ENCODE data around the gene ARHGEF16. TPM values are rescaled to one million over a fixed set of nuclear protein-coding genes. Genes with fewer than 3 reads are reported as not detected.

Gene ARHGEF16
- polyA plus RNA-seq, 4 donors = 0.53 to 23.1 (median 15.4) TPM

DNA sequence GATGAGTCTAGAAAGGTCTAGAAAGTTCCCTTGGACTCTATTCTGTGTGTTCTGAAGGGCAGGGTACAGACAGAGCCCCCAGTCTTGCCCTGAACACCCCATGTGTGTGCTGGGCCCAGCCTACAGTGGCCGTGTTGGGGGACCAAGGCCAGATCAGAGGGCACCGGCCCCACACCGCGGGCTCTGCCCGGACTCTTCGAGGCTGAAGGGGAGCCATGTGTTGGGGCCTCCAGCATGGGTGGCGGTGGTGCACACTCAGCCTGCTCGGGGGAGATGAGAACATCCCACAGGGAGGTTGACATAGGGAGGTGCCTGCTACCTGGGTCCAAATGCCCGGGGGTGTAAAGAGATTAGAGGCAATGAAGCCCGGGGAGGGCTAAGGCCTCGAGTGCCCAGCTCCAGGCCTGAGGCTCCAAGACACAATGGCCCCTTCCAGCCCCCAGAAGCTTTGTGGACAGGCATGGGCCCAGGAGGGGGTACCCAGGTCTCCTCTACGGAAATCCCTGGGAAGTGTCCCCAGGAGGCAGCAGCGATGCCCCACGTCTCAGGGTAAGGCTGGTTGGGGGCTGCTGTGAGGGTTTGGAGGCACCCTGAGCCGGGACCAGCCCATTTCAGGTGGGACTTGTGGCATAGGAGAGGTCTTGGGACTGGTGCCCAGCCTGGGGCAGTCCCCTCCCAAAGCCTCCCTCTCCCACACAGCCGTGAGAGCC is 12.1 kb downstream of the ARHGEF16 start:
- DNase-seq (ENCODE audit: low read depth in 4 of 4, low spot score in 3 of 4) = no peak

DNA sequence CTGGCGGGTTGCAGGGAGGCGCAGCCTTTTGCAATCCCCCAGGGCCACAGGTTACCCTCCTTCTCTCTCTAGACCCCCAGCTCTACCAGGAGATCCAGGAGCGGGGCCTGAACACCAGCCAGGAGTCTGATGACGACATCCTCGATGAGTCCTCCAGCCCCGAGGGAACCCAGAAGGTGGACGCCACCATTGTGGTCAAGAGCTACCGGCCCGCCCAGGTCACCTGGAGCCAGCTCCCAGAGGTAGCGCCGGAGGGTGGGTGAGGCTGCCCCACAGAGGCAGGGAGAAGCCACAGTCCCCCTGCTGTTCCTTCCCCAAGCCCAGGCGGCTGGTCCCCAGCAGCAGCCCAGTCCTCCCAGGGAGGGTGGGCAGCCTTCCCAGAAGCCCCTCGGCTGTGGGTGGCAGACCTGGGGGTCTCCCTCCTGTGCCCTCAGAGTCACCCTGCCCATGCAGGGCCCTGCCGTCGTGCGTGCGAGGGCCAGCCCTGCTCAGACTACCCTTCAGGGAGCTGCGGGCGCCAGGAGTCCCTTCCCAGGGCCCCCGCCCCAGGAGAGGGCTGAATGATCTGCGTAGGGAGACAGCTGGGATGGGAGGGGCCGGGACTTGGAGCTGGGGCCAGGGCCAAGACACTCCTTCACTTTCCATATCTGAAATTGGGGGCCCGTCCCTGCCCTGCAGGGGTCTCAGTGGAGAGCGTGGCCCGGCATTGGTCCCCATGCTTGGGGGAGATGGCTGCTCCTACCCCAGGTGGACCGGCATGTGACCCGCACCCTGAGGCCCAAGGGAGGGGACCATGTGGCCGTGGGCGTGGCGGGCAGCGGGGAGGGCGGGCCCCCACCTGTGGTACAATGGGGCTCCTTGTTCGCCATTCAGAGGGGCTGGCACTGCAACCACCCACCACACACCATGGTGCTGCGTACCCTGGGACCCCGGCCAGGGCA is 12.9 kb downstream of the ARHGEF16 start:
- no peak for DNase-seq (ENCODE audit: low read depth in 4 of 4, low spot score in 3 of 4)

DNA sequence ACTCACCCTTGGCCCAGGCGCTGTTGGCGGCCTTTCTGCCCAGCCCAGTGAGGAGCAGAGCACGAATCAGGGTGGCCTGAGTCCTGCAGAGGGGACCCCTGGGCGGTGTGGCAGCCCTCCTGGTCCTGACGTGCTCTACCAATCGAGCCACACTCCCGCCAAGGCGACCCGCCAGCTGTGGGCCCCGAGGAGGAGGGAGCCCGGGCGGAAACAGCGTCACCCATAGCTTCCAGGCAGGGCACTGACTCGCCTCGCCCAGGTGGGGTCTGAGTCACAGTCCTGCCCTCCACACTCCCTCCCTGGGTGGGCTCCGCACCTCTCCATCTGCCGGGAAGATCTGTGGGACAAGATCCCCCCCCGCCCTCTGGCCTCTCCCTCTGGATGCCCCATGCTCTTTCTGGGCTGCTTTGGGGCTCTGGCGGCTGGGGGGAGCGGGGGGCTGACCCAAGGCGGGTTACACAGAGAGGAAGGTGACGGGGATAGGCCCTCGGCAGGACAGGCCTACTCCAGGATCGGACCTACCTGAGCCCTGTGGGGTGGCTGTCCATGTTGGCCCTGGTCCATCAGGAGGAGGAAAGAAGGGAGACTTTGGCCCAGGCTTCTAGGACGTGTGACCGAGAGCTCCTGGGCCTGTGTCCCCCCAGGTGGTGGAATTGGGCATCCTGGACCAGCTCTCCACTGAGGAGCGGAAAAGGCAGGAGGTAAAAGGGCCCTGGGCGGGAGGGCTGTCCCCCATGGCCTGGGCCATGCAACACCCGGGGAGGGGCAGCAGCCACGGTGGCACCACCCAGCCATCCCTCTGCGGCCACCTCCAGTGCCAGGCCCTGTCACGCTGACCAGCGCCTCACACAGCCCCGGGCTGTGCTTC is 14.0 kb downstream of the ARHGEF16 start:
- no peak for DNase-seq (ENCODE audit: low read depth in 4 of 4, low spot score in 3 of 4)

DNA sequence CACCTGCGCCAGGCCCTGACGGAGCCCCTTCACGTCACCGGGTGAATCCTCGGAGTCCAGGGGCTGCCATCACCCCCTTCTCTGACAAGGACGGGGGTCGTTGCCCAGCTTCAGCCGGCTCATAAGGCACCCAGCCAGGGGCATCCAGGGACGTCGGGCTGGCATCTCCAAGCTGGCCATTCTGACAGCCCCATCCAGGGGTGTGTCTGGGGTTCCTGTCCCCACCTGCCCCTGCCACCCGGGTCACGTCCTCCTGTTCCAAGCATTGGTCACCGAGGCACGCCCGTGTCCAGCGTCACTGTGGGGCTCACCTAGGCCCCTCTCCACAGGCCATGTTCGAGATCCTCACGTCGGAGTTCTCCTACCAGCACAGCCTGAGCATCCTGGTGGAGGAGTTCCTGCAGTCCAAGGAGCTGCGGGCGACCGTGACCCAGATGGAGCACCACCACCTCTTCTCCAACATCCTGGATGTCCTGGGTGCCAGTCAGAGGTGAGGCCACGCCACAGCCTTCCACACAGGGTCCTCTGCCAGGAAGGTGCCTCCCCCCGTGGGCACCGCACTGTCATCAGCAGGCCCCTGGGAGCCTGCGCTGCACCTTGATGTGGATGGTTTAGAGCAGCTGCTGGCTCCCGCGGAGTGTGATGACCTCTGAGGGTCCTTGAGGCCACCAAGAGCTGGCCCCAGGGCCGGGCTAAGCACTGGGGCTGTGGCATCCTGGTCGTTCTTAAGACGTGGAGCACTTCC is 14.8 kb downstream of the ARHGEF16 start:
- no peak for DNase-seq (ENCODE audit: low read depth in 4 of 4, low spot score in 3 of 4)

- no peak for DNase-seq (ENCODE audit: low read depth in 4 of 4, low spot score in 3 of 4)
These were observed 15.6 kb downstream of the ARHGEF16 start for GRCh38 chr1:3469849-3470649.

DNA sequence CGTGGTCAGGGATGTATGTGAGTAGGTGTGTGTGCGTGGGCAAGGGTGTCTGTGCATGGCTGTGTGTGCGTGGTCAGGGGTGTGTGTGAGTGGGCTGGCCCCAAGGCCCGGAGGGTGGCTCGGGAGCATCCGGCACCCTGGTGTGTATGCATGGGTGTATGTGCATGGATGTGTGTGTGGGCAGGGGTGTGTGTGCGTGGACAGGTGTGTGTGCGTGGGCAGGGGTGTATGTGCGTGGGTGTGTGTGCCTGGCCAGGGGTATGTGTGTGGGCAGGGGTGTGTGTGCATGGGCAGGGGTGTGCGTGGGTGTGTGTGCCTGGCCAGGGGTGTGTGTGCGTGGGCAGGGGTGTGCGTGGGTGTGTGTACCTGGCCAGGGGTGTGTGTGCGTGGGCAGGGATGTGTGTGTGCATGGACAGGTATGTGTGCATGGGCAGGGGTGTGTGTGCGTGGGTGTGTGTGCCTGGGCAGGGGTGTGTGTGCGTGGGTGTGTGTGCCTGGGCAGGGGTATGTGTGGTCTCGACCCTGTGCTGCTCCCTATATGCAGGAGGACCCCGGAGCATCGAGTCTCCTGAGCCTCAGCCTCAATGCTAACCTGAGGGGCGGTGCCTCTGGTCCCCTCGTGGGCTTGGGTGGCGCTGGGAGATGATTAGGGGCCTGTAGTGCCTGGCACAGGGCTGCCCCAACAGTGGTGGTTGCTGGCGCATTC is 16.3 kb downstream of the ARHGEF16 start:
- DNase-seq (ENCODE audit: low read depth in 4 of 4, low spot score in 3 of 4) = no peak

GRCh38 chr1:3471356-3472087 is 17.1 kb downstream of the ARHGEF16 start:
- DNase-seq (ENCODE audit: low read depth in 4 of 4, low spot score in 3 of 4) = no peak

- DNase-seq (ENCODE audit: low read depth in 4 of 4, low spot score in 3 of 4) = no peak
These were observed 17.8 kb downstream of the ARHGEF16 start for GRCh38 chr1:3472088-3472850.

DNA sequence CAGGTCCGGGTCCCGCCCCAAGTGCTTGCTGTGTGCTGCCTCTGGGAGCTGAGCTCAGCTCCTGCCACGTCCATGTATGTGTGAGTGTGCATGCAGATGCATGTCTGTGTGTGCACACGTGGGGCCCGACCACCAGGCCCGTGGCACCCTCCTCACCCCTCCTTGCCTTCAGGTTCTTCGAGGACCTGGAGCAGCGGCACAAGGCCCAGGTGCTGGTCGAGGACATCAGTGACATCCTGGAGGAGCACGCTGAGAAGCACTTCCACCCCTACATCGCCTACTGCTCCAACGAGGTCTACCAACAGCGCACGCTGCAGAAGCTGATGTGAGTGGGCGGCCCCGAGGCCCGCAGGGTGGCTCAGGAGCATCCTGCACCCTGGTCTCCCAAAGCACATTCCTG is 18.4 kb downstream of the ARHGEF16 start:
- no peak for DNase-seq (ENCODE audit: low read depth in 4 of 4, low spot score in 3 of 4)

GRCh38 chr1:3473381-3473844 is 18.9 kb downstream of the ARHGEF16 start:
- no peak for DNase-seq (ENCODE audit: low read depth in 4 of 4, low spot score in 3 of 4)

DNA sequence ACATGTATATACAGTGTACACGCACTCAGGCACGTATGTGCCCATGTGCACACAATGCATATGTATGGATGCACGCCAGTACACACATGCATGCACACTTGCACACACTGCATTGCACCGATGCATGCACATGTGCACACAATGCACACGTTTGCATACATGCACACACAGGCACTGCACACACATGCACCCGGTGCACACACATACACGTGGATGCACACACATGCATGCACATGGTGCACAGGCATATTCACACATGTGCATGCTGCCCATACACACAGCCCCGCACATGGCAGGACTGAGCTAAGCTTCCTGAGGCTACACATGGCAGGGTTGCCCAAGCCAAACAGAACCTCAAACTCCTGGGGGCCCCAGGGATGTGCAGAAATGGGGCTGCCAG is 19.6 kb downstream of the ARHGEF16 start:
- DNase-seq (ENCODE audit: low read depth in 4 of 4, low spot score in 3 of 4) = no peak

- no peak for DNase-seq (ENCODE audit: low read depth in 4 of 4, low spot score in 3 of 4)
These were observed 20.0 kb downstream of the ARHGEF16 start for GRCh38 chr1:3474421-3474820.

DNA sequence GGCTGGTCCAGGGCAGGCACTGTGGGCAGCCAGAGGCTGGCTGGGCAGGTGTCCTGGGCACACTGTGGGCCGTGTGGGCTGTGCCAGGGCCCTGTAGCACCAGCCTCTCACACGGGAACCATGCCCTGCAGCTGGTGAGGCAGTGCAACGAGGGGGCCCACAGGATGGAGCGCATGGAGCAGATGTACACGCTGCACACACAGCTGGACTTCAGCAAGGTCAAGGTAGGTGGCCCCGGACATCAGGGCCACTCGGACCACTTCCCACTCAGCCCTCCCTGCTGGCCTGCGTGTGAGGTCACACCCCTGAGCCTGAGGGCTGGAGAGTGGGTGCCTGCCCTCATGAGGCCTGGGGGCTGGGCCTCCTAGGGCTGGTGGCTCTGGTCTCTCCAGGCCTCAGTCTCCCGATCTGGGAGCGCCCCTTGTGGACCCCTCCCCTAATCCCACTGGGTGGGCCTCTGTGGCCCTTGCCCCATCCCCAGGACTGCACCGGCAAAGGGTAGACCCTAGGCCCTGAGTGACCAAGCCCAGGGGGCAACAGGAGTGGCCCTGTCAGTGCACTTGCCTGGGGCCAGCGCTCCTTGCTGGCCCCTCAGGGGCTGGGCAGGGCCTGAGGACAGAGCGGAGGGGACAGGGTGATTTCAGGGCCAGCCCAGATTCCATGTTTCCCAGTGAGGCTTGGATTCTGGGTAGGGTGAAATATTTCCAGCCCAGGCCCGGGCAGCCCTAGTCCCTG is 21.5 kb downstream of the ARHGEF16 start:
- DNase-seq (ENCODE audit: low read depth in 4 of 4, low spot score in 3 of 4) = no peak

- DNase-seq (ENCODE audit: low read depth in 4 of 4, low spot score in 3 of 4) = no peak
These were observed 22.2 kb downstream of the ARHGEF16 start for GRCh38 chr1:3476666-3477065.

- DNase-seq (ENCODE audit: low read depth in 4 of 4, low spot score in 3 of 4) = no peak
These were observed 23.0 kb downstream of the ARHGEF16 start for GRCh38 chr1:3477241-3477995.

GRCh38 chr1:3478187-3478586 is 23.7 kb downstream of the ARHGEF16 start:
- DNase-seq (ENCODE audit: low read depth in 4 of 4, low spot score in 3 of 4) = no peak

Data from left renal pelvis (tissue), 4 donors.